ENCODE results near the gene ABCA9.
"Not testable (repeated sequence)": the region's sequence is repeated elsewhere in the genome, so short reads cannot be mapped to it uniquely, and the experiment has no call there.

Gene ABCA9

DNA sequence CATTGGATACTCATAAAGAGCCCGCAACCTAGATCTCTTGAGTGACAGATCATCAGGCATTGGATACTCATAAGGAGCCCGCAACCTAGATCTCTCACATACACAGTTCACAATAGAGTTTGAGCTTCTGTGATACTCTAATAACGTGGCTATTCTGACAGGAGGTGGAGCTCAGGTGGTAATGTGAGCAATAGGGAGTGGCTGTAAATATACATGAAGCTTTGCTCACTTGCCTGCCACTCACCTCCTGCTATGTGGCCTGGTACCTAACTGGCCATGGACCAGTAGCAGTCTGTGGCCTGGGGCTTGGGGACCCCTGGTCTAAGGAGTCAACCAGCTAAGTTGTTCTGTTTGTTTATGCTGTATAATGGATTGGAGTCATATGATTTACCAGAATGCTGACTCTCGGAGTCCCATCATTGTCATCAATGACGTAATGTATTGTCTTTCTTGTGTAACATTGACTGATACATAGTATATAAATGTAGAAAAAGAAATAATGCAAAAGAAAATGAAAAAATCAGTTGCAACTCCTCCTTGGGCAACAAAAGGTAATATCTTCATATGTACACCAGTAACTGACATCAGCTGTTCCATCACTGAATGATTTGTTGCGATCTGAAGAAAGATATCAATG lies 17.5 kb downstream of the ABCA9 start:
- DNase-seq (ENCODE audit: low read depth): no peak

DNA sequence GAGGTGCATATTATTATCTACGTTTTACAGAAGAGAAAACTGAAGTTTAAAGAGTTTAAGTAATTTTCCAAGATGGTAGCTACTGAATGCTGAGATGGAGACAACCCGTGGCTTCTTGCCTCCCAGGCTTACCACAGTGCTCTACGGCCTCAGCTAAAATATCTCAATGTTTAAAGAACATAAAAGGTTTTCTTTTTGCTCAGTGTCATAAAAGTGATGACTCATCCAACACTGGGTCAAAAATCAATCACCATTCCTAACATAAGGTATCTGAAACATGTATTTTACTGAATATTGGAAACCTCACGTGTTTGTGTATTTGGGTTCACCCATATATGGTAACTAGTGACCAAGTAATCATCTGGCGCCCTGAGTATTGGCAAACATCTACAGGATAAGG lies 18.4 kb downstream of the ABCA9 start:
- DNase-seq (ENCODE audit: low read depth): no peak

DNA sequence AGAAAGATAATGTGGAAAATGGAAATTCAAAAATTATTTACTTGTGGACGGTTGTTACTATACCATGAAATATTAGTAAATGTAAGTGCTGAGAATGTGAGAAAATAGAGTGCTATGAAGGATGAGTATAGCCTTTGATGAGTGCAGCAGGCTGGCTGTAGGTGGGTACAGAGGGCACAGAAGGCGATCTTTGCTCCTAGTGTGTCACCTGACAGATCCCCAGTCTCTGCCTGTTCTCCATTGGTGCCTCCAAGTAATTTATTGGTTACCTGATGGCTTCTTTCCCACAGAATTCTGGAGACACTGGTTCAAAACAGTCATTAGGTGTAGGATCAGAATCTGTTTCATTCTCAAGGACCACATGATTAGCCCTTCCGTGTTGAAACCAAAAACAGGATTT lies 28.9 kb downstream of the ABCA9 start:
- DNase-seq (ENCODE audit: low read depth): no peak

DNA sequence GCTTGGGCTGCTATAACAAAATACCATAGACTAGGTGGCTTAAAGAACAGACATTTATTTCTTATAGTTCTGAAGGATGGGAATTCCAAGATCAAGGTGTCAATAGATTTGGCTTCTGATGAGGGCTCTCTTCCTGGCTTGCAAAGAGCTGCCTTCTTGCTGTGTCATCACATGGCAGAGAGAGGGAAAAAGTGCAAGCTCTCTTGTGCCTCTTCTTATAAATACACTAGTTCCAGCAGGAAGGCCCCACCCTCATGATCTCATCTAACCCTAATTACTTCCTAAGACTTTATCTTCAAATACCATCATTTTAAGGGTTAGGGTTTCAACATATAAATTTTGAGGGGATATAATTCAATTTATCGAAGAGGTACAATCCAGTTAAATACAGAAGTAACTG lies 30.6 kb downstream of the ABCA9 start:
- DNase-seq (ENCODE audit: low read depth): no peak

DNA sequence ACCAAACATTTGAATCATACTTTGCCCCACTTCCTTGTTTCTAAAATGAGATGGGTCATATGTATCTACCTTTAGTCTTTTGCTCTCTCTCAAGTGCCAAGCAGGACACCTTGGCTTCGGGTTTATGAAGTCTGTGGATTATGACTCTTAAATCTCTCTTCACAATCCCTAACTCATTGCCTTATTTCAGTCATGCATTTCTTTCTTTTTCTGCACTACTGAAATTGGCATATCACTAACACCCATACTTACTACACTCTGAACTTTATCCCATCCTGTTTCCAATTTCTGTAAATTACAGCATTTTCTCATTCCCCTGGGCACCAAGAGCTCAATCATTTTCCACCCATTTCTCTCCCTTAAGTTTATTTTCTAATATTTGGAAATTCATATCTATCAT lies 42.0 kb downstream of the ABCA9 start:
- no peak for DNase-seq (ENCODE audit: low read depth)

- DNase-seq (ENCODE audit: low read depth): no peak
Measured at GRCh38 chr17:69018022-69018615, 42.6 kb downstream of the ABCA9 start.

DNA sequence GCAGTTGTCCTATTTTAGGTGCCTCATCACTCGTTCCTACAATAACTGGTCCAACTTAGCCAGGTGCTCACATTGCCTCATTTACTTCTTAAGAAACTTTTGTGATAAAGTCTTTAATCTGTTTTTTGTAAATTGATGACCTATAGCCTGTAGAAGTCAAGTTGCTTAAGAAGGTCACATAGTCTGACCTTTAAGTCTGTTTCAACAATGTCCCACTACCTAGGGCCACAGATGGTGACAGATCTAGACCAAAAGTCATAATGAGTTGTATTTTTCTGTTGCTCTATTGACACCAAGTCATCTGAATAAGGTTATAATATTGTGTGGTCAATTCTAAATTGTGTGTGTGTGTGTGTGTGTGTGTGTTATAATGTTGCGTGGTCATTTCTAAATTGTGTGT lies 45.1 kb downstream of the ABCA9 start:
- no peak for DNase-seq (ENCODE audit: low read depth)

GRCh38 chr17:69012895-69013805 lies 47.6 kb downstream of the ABCA9 start:
- no peak for DNase-seq (ENCODE audit: low read depth)

DNA sequence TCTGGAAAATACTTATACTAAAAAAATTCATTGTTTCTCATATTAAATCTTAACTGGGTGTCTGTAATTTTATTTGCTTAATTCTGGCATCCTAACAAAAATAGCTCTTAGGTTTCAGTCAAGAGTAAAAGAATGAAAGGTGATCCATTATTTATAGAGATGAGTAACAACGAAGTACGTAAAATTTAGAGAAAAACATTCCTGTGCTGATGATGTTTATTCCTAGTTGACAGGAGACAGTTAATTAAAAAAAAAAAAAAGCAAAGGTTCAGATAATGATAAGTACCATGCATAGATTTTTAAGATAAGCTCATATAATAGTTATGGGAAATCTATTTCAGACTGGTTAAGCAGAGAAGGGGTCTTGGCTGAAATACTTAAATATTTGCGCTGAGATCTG lies 50.8 kb downstream of the ABCA9 start:
- DNase-seq (ENCODE audit: low read depth): no peak

- DNase-seq (ENCODE audit: low read depth): not testable (repeated sequence)
Measured at GRCh38 chr17:69004759-69005158, 56.0 kb downstream of the ABCA9 start.

DNA sequence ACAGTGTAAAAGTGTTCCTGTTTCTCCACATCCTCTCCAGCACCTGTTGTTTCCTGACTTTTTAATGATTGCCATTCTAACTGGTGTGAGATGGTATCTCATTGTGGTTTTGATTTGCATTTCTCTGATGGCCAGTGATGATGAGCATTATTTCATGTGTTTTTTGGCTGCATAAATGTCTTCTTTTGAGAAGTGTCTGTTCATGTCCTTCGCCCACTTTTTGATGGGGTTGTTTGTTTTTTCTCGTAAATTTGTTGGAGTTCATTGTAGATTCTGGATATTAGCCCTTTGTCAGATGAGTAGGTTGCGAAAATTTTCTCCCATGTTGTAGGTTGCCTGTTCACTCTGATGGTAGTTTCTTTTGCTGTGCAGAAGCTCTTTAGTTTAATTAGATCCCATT lies 61.0 kb downstream of the ABCA9 start:
- not testable (repeated sequence) for DNase-seq (ENCODE audit: low read depth)

- no peak for DNase-seq (ENCODE audit: low read depth)
Measured at GRCh38 chr17:68993112-68993511, 67.6 kb downstream of the ABCA9 start.

DNA sequence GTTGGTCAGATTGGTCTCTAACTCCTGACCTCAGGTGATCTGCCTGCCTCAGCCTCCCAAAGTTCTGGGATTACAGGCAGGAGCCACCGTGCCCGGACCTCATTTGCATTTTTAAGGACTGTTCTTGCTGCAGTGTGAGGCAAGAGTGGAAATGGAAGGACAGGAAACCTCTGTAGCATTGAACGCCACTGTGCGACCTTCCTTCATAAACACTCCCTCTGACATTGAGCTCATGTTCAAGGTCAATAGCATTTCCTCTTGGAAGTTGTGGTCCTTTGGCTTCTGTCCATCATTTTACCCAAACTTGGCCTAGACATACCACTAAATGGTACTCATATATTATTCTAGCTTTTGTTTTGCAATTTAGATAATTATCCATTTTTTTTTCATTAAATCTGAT lies 72.8 kb downstream of the ABCA9 start:
- DNase-seq (ENCODE audit: low read depth): no peak

GRCh38 chr17:68981288-68981687 lies 79.4 kb downstream of the ABCA9 start:
- DNase-seq (ENCODE audit: low read depth): no peak

GRCh38 chr17:68973098-68973846 lies 87.5 kb downstream of the ABCA9 start:
- no peak for DNase-seq (ENCODE audit: low read depth)

GRCh38 chr17:68972119-68972704 lies 88.5 kb downstream of the ABCA9 start:
- DNase-seq (ENCODE audit: low read depth): no peak

DNA sequence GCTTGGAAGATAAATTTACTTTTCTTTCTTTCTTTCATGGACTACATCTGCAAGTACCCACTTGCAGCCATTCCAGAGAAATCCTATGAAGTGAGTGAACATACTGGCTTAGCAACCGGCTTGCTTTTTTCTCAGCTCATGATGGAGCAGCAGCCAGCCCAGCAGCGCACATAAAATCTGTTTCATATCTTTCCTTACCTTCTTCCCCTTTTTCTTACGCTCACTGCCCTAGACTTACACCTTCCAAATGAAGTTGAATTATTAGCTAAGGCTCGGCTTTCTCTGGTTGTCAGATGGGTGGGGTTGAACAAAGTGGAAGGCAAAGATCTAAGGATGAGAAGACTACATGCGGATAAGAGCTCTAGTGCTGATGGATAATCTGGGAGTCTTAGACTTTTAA lies 91.6 kb downstream of the ABCA9 start:
- DNase-seq (ENCODE audit: low read depth): no peak

- DNase-seq (ENCODE audit: low read depth): no peak
Measured at GRCh38 chr17:68963958-68964357, 96.8 kb downstream of the ABCA9 start.

DNA sequence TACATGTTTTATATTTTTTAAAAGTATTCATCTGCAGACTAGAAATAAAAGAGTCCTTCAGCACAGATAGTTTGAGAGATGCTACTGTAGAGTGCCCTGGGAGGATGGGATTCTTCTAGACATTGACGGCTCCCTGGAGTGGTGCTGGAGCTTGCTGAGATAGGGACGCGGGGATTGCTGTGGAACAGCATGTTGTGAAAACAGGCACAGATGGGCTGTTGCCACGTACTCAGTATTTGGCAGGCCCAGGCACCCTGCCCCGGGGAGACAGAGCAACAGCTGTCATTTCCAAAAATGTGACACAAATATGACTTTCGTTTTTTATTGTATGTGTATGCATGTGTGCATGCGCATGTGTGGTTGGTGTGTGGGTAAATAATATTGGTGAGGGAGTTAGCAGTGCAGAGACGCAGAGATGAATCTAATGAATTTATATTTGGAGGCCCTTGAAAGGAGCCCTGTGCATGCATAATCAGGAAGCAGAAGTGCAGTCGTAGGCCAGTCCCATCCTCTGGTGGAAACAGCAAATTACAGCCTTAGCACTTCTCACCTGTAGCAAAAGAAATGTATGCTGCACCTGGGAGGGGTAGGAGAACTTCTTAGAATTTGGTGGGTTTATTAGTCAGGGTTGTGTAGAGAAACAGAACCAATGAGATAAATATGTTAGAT lies 99.4 kb downstream of the ABCA9 start:
- DNase-seq (ENCODE audit: low read depth): no peak

DNA sequence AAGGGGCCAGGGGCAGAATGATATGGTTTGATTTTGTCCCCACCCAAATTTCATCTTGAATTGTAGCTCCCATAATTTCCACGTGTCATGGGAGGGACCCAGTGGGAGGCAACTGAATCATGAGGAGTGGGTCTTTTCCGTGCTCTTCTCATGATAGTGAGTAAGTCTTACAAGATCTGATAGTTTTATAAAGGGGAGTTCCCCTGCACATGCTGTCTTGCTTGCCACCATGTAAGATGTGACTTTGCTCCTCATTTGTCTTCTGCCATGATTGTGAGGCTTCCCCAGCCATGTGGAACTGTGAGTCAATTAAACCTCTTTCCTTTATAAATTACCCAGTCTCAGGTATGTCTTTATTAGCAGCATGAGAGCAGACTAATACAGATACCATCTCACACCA lies 101.6 kb downstream of the ABCA9 start:
- not testable (repeated sequence) for DNase-seq (ENCODE audit: low read depth)

- no peak for DNase-seq (ENCODE audit: low read depth)
Measured at GRCh38 chr17:68957944-68958343, 102.8 kb downstream of the ABCA9 start.

All from stimulated activated CD8-positive, alpha-beta memory T cell treated with anti-CD3 and anti-CD28 coated beads, Interleukin-7, amount 100 ng/mL, for 24 hours (primary cell).